HEK293T (cell line): Measurements from ENCODE around the gene PRR5.
A peak's percentile ranks its signal among the peaks of the same experiment; 100 is the strongest.
"Not testable (repeated sequence)": the region's sequence is repeated elsewhere in the genome, so short reads cannot be mapped to it uniquely, and the experiment has no call there.

Source experiments
- CTCF ChIA-PET: fragments of 350-600 bp; formaldehyde crosslinking; extraction: SDS; loops from one replicate; lab custom pipeline; 2021; ENCODE audit warnings: antibody characterized with exemption, inconsistent platforms; lab: Yijun Ruan, JAX
- POLR2A ChIA-PET: fragments of 350-600 bp; formaldehyde crosslinking; extraction: SDS; loops from one replicate; lab custom pipeline; 2020; ENCODE audit warnings: antibody characterized with exemption, inconsistent platforms; lab: Yijun Ruan, JAX
- DNase-seq: peaks from one replicate; pipeline ENCODE4 v3.0.0; 2012; ENCODE audit warnings: mixed read lengths; ENCODE audit errors: extremely low spot score
- ARNT ChIP-seq: fragments of 450-650 bp; IDR thresholded peaks from 2 replicates; pipeline ENCODE4 v1.6.1; 2017; ENCODE audit warnings: mild to moderate bottlenecking
- BHLHE40 ChIP-seq: fragments of 450-650 bp; IDR thresholded peaks from 2 replicates; pipeline ENCODE4 v1.6.1; 2016; ENCODE audit warnings: mild to moderate bottlenecking, moderate library complexity, borderline replicate concordance
- CTBP1 ChIP-seq: fragments of 450-650 bp; IDR thresholded peaks from 2 replicates; pipeline ENCODE4 v1.6.1; 2016; ENCODE audit warnings: borderline replicate concordance
- ELF4 ChIP-seq: fragments of 450-650 bp; IDR thresholded peaks from 2 replicates; pipeline ENCODE4 v1.6.1; 2017; ENCODE audit warnings: antibody characterized with exemption
- FOXA1 ChIP-seq: fragments of 450-650 bp; IDR thresholded peaks from 2 replicates; pipeline ENCODE4 v1.6.1; 2016; ENCODE audit warnings: mild to moderate bottlenecking
- FOXK2 ChIP-seq: fragments of 450-650 bp; IDR thresholded peaks from 2 replicates; pipeline ENCODE4 v1.6.1; 2016; ENCODE audit warnings: mild to moderate bottlenecking
- FOXM1 ChIP-seq: fragments of 450-650 bp; IDR thresholded peaks from 2 replicates; pipeline ENCODE4 v1.6.1; 2017; ENCODE audit warnings: mild to moderate bottlenecking, borderline replicate concordance
- HDGF ChIP-seq: fragments of 450-650 bp; IDR thresholded peaks from 2 replicates; pipeline ENCODE4 v1.6.1; 2017; ENCODE audit warnings: antibody characterized with exemption, borderline replicate concordance
- L3MBTL2 ChIP-seq: fragments of 450-650 bp; conservative IDR thresholded peaks from 2 replicates; pipeline ENCODE4 v1.6.1; 2016; ENCODE audit warnings: mild to moderate bottlenecking
- LEF1 ChIP-seq: fragments of 450-650 bp; IDR thresholded peaks from 2 replicates; pipeline ENCODE4 v1.6.1; 2017; ENCODE audit warnings: mild to moderate bottlenecking, borderline replicate concordance
- NFRKB ChIP-seq: fragments of 450-650 bp; IDR thresholded peaks from 2 replicates; pipeline ENCODE4 v1.6.1; 2016; ENCODE audit warnings: mild to moderate bottlenecking, moderate library complexity
- PKNOX1 ChIP-seq: fragments of 450-650 bp; IDR thresholded peaks from 2 replicates; pipeline ENCODE4 v1.6.1; 2016
- SP1 ChIP-seq: fragments of 450-650 bp; IDR thresholded peaks from 2 replicates; pipeline ENCODE4 v1.6.1; 2017
- SUZ12 ChIP-seq: fragments of 450-650 bp; IDR thresholded peaks from 2 replicates; pipeline ENCODE4 v1.6.1; 2016; ENCODE audit warnings: mild to moderate bottlenecking
- TARDBP ChIP-seq: fragments of 450-650 bp; IDR thresholded peaks from 2 replicates; pipeline ENCODE4 v1.6.1; 2016
- ZNF384 ChIP-seq: fragments of 450-650 bp; IDR thresholded peaks from 2 replicates; pipeline ENCODE4 v1.6.1; 2016

The PRR5 gene

GRCh38 chr22:44735518-44736428, 33.8 kb downstream of the PRR5 start:
- TF ChIP-seq BHLHE40 (no peak), ZNF384 (no peak), ELF4 (no peak), SP1 (no peak), FOXA1 (no peak), CTBP1 (no peak), FOXK2 (no peak), SUZ12 (no peak), PKNOX1 (no peak), LEF1 (no peak)
- POLR2A ChIA-PET = no interaction called here
- peak; percentile 85 for DNase-seq
- CTCF ChIA-PET = interaction anchor here (0.6 to 0.9 kb wide), 6 partner anchors 8 to 52 kb away, joined by 3 read pairs; no protein-coding TSS in a partner anchor

DNA sequence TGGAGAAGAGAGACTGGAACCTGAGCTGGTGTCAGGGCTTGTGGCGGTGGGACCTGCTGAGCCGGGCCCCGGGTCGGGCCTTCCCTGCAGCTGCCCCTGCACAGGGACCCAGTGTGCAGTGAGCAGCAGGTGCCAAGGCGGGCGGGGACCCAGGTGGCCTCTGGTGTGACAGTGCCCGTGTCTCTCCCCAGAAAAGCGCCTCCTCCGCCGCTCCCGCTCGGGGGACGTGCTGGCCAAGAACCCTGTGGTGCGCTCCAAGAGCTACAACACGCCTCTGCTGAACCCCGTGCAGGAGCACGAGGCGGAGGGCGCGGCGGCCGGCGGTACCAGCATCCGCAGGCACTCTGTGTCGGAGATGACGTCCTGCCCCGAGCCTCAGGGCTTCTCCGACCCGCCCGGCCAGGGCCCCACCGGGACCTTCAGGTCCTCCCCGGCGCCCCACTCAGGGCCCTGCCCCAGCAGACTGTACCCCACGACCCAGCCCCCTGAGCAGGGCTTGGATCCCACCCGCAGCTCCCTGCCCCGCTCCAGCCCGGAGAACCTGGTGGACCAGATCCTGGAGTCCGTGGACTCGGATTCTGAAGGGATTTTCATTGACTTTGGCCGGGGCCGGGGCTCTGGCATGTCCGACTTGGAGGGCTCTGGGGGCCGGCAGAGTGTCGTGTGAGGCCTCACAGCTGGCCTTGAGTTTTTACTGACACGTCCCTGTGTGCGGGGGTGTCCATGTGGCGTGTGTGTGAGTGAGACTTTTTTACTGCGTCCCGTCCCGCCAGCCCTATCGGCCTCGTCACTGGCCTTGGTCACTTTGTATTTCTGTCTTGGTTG, 34.8 kb downstream of the PRR5 start:
- no peak for DNase-seq
- ChIA-PET CTCF (interaction anchor here (0.7 kb wide), 2 partner anchors 23 to 53 kb away, joined by 3 read pairs; no protein-coding TSS in a partner anchor), POLR2A (no interaction called here)
- no peak for TF ChIP-seq ELF4

DNA sequence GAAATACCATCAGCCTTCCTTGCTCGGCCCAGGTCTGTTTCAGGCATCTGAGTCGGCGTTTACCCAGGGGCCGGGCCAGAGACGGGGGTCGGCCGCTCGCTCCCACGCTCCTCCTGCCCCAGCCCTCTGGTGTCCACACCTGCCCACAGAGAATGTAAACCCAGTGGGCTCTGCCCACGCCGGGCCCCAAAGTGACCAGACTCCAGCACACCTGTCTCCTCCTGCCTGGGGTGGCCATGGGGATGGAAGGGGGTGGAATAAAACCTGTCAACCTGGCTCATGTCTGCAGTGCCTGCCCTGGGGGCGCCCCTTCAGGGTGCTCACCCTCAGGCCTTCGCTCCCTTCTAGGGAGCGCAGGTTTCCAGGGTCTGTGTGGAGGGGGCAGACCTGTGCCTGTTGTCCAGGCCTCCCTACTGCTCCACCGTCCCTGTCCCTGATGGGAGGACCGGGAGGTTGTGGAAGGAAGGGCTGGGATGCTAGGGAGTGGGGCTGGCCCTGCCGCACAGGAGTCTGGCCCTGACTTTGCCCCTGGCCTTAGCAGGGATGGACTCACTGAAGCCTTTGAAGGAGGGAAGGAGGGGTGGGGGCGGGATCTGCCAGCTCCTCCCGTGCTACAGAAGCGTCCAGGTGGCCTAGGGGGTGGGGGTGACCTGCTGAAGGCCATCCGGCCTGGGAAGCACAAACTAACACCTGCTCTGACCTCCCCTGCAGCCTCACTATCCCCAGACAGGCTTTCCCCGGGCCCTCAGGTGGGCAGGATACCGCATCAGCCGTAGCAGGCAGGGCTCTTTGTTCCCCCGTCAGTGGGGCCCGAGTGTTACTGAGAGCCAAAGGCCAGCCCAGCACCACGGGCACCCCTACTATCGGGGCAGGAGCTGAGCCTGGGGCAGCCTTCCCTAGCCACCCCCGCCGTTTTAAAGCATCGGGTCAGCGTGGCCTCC, 35.7 kb downstream of the PRR5 start:
- ChIA-PET CTCF (no interaction called here), POLR2A (no interaction called here)
- DNase-seq = no peak
- TF ChIP-seq ARNT = no peak
- TF ChIP-seq PKNOX1 = no peak
- TF ChIP-seq CTBP1 = no peak
- TF ChIP-seq SP1 = no peak
- no peak for TF ChIP-seq HDGF
- no peak for TF ChIP-seq TARDBP
- no peak for TF ChIP-seq FOXM1
- no peak for TF ChIP-seq BHLHE40
- TF ChIP-seq LEF1 = no peak
- no peak for TF ChIP-seq FOXA1
- no peak for TF ChIP-seq FOXK2
- TF ChIP-seq NFRKB = no peak
- TF ChIP-seq L3MBTL2 = no peak
- no peak for TF ChIP-seq ZNF384
- TF ChIP-seq ELF4 = no peak

DNA sequence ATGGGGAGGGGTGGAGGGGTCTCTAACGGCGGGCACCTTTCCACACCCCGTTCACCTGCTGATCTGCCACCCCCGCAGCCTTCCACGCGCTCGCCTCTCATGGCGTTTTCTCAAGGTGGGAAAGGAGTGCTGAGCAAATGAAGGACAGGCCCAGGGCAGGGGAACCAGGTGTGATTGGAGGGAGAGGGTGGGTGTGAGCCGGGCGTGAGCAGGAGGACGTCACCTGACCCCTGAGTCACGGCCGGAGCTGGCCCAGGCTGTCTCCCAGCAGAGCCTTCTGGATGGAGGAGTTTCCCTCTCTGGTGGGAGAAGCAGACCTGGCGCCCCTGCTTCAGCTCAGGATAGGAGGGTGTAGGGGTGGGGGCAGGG, 36.3 kb downstream of the PRR5 start:
- TF ChIP-seq ELF4 = no peak
- no peak for TF ChIP-seq LEF1
- no peak for TF ChIP-seq CTBP1
- TF ChIP-seq L3MBTL2 = no peak
- no peak for TF ChIP-seq NFRKB
- TF ChIP-seq TARDBP = no peak
- no peak for TF ChIP-seq SP1
- DNase-seq = no peak
- CTCF ChIA-PET = no interaction called here
- POLR2A ChIA-PET = no interaction called here

DNA sequence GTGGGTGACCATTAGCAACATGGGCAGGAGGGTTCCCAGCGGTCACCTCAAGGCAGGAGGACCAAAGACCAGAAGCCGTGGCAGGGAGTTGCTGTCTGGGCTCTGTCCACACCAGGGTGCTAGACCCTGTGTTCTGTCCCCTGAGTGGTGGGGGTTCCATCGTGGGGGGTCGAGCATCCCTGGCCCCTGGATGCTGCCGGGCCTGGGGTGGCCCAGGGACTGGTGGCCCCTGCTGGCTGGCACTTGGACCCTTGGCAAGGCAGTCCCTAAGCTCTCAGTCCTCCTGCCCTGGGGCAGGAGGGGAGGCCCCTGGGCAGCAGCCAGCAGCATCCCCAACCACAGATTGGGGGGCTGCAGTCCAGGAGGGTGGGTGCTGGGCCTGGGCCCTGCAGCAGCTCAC, 37.0 kb downstream of the PRR5 start:
- ChIA-PET CTCF (no interaction called here), POLR2A (no interaction called here)
- no peak for DNase-seq
- no peak for TF ChIP-seq ARNT
- TF ChIP-seq CTBP1 = no peak
- TF ChIP-seq FOXK2 = no peak
- no peak for TF ChIP-seq L3MBTL2
- TF ChIP-seq FOXA1 = no peak
- no peak for TF ChIP-seq FOXM1
- TF ChIP-seq SP1 = no peak
- no peak for TF ChIP-seq PKNOX1
- TF ChIP-seq NFRKB = no peak
- TF ChIP-seq HDGF = no peak
- no peak for TF ChIP-seq ZNF384
- no peak for TF ChIP-seq SUZ12
- TF ChIP-seq TARDBP = no peak
- no peak for TF ChIP-seq ELF4

- DNase-seq, CTCF ChIA-PET: not testable (repeated sequence)
- POLR2A ChIA-PET = interaction anchor here (0.7 kb wide), 1 partner anchor 13 kb away, joined by 3 read pairs; the partner anchor contains the start of gene ARHGAP8
Observed at GRCh38 chr22:44739666-44740065, 37.7 kb downstream of the PRR5 start.
